Mucosa of rectum (tissue), 2 donors: ENCODE measurements around the gene CACNB4.
"Not testable (repeated sequence)": the region's sequence is repeated elsewhere in the genome, so short reads cannot be mapped to it uniquely, and the experiment has no call there.

Experiments used
- H3K27ac ChIP-seq, 2 donors: one replicate each; pipeline ENCODE4 v1.7.0; 2013; ENCODE audit warnings: inconsistent platforms in 2 of 2, low read depth in 2 of 2, low read length in 2 of 2
- H3K27me3 ChIP-seq, 2 donors: one replicate each; pipeline ENCODE4 v1.7.0; 2013; ENCODE audit warnings: low read length in 2 of 2; ENCODE audit not compliant: control insufficient read depth in 2 of 2, insufficient read depth in 2 of 2
- H3K36me3 ChIP-seq, 2 donors: one replicate each; pipeline ENCODE4 v1.7.0; 2013; ENCODE audit warnings: low read length in 2 of 2; ENCODE audit not compliant: control insufficient read depth in 2 of 2, insufficient read depth in 2 of 2
- H3K4me1 ChIP-seq, 2 donors: one replicate each; pipeline ENCODE4 v1.7.0; 2013; ENCODE audit warnings: low read length in 2 of 2, mild to moderate bottlenecking in 1 of 2; ENCODE audit not compliant: control insufficient read depth in 2 of 2, insufficient read depth in 2 of 2
- H3K4me3 ChIP-seq, 2 donors: one replicate each; pipeline ENCODE4 v1.7.0; 2013; ENCODE audit warnings: low read length in 2 of 2
- H3K9ac ChIP-seq, 2 donors: one replicate each; pipeline ENCODE4 v1.7.0; 2013; ENCODE audit warnings: low read length in 2 of 2, low read depth in 1 of 2, mild to moderate bottlenecking in 1 of 2
- H3K9me3 ChIP-seq, 2 donors: one replicate each; pipeline ENCODE4 v1.7.0; 2013; ENCODE audit warnings: low read length in 2 of 2; ENCODE audit not compliant: control insufficient read depth in 2 of 2
- donor health status: healthy.
- donor health status: Normal muscosa, but diverticular disease.

The CACNB4 gene

GRCh38 chr2:152003283-152003682, 95.6 kb downstream of the CACNB4 start:
- not testable (repeated sequence) for H3K4me3 ChIP-seq

GRCh38 chr2:151999053-151999452, 99.8 kb downstream of the CACNB4 start:
- no peak overlapping the region for H3K9ac ChIP-seq
- H3K36me3 ChIP-seq: no peaks in the 10 kb centered on the region
- H3K27me3 ChIP-seq: no peaks in the 10 kb centered on the region
- peaks cover 0 to under 1% of the 10 kb centered on the region in 2 donors for H3K4me1 ChIP-seq
- H3K9me3 ChIP-seq: no peaks in the 10 kb centered on the region
- H3K27ac ChIP-seq: no peak overlapping the region
- no peak overlapping the region for H3K4me3 ChIP-seq

More at GRCh38 chr2:152003283-152003682, 95.6 kb downstream of the CACNB4 start:
- not testable (repeated sequence) for H3K9me3 ChIP-seq, H3K36me3 ChIP-seq, H3K9ac ChIP-seq, H3K27ac ChIP-seq, H3K27me3 ChIP-seq, H3K4me1 ChIP-seq

- Histone ChIP-seq H3K4me1 (no peaks in the 10 kb centered on the region), H3K27ac (no peak overlapping the region), H3K9ac (no peak overlapping the region), H3K27me3 (no peaks in the 10 kb centered on the region), H3K4me3 (no peak overlapping the region), H3K36me3 (no peaks in the 10 kb centered on the region), H3K9me3 (no peaks in the 10 kb centered on the region)
These were observed 102.4 kb downstream of the CACNB4 start for GRCh38 chr2:151996243-151997003.

GRCh38 chr2:151995161-151995557, 103.7 kb downstream of the CACNB4 start:
- no peak overlapping the region for H3K9ac ChIP-seq
- H3K4me3 ChIP-seq: no peak overlapping the region
- no peaks in the 10 kb centered on the region for H3K36me3 ChIP-seq
- H3K27ac ChIP-seq: no peak overlapping the region
- H3K27me3 ChIP-seq: no peaks in the 10 kb centered on the region
- no peaks in the 10 kb centered on the region for H3K4me1 ChIP-seq
- H3K9me3 ChIP-seq: no peaks in the 10 kb centered on the region

- H3K27ac ChIP-seq, H3K4me3 ChIP-seq, H3K27me3 ChIP-seq, H3K36me3 ChIP-seq, H3K4me1 ChIP-seq, H3K9ac ChIP-seq, H3K9me3 ChIP-seq: not testable (repeated sequence)
These were observed 104.7 kb downstream of the CACNB4 start for GRCh38 chr2:151994178-151994577.

GRCh38 chr2:151991010-151991409, 107.8 kb downstream of the CACNB4 start:
- Histone ChIP-seq H3K4me1 (no peaks in the 10 kb centered on the region), H3K36me3 (no peaks in the 10 kb centered on the region), H3K9ac (no peak overlapping the region), H3K9me3 (no peaks in the 10 kb centered on the region), H3K27me3 (no peaks in the 10 kb centered on the region), H3K27ac (no peak overlapping the region), H3K4me3 (no peak overlapping the region)

GRCh38 chr2:151989378-151989777, 109.5 kb downstream of the CACNB4 start:
- Histone ChIP-seq H3K27ac (no peak overlapping the region), H3K27me3 (no peaks in the 10 kb centered on the region), H3K9me3 (no peaks in the 10 kb centered on the region), H3K4me1 (no peaks in the 10 kb centered on the region), H3K9ac (no peak overlapping the region), H3K36me3 (no peaks in the 10 kb centered on the region), H3K4me3 (no peak overlapping the region)

GRCh38 chr2:151987484-151987883, 111.4 kb downstream of the CACNB4 start:
- H3K4me1 ChIP-seq: no peaks in the 10 kb centered on the region
- H3K27me3 ChIP-seq: no peaks in the 10 kb centered on the region
- H3K27ac ChIP-seq: no peak overlapping the region
- no peak overlapping the region for H3K9ac ChIP-seq
- no peaks in the 10 kb centered on the region for H3K36me3 ChIP-seq
- H3K9me3 ChIP-seq: no peaks in the 10 kb centered on the region
- no peak overlapping the region for H3K4me3 ChIP-seq

GRCh38 chr2:151984424-151985083, 114.3 kb downstream of the CACNB4 start:
- Histone ChIP-seq H3K27me3 (no peaks in the 10 kb centered on the region), H3K9me3 (no peaks in the 10 kb centered on the region), H3K27ac (no peak overlapping the region), H3K4me1 (no peaks in the 10 kb centered on the region), H3K9ac (no peak overlapping the region), H3K4me3 (no peak overlapping the region), H3K36me3 (no peaks in the 10 kb centered on the region)

GRCh38 chr2:151983221-151983620, 115.6 kb downstream of the CACNB4 start:
- Histone ChIP-seq H3K4me1 (no peaks in the 10 kb centered on the region), H3K27me3 (no peaks in the 10 kb centered on the region), H3K36me3 (no peaks in the 10 kb centered on the region), H3K9me3 (no peaks in the 10 kb centered on the region), H3K4me3 (no peak overlapping the region), H3K27ac (no peak overlapping the region), H3K9ac (no peak overlapping the region)
